CD4-positive, CD25-positive, alpha-beta regulatory T cell (primary cell): Measurements from ENCODE around the gene HFM1. TPM values are rescaled to one million over a fixed set of nuclear protein-coding genes. Genes with fewer than 3 reads are reported as not detected.
"Not testable (repeated sequence)": the region's sequence is repeated elsewhere in the genome, so short reads cannot be mapped to it uniquely, and the experiment has no call there.

Source experiments
- ATAC-seq, 2 donors: fragments of 150-1000 bp; cut with Tn5 transposase; one replicate each; pipeline ENCODE4 v1.10.0; 2021; ENCODE audit warnings: low read depth in 2 of 2, moderate number of reproducible peaks in 2 of 2, moderate library complexity in 1 of 2
- DNase-seq, 3 donors: peaks; one replicate each; pipeline versions ENCODE4 v3.0.0 to v3.0.0-alpha.2; 2012 to 2022; ENCODE audit warnings: mixed read lengths in 1 of 3
- H3K27ac ChIP-seq: one replicate; pipeline ENCODE4 v1.7.0; 2013; ENCODE audit warnings: mild to moderate bottlenecking, low read length; ENCODE audit not compliant: insufficient read depth, poor library complexity, severe bottlenecking
- H3K27me3 ChIP-seq: one replicate; pipeline ENCODE4 v1.7.0; 2013; ENCODE audit warnings: low read length; ENCODE audit not compliant: control insufficient read depth, insufficient read depth
- H3K36me3 ChIP-seq: one replicate; pipeline ENCODE4 v1.7.0; 2013; ENCODE audit warnings: mild to moderate bottlenecking, low read length, moderate library complexity; ENCODE audit not compliant: control insufficient read depth, insufficient read depth
- H3K4me1 ChIP-seq: 2 replicates; pipeline ENCODE4 v1.7.0; 2013; ENCODE audit warnings: mild to moderate bottlenecking, low read length; ENCODE audit not compliant: insufficient read depth, control insufficient read depth, poor library complexity, severe bottlenecking
- H3K4me3 ChIP-seq: one replicate; pipeline ENCODE4 v1.7.0; 2013; ENCODE audit warnings: low read depth, mild to moderate bottlenecking, low read length, moderate library complexity
- H3K9me3 ChIP-seq, 2 experiments: 1 replicate in 1 of 2; 2 replicates in 1 of 2; pipeline ENCODE4 v1.7.0; 2013; ENCODE audit warnings: low read length in 2 of 2, mild to moderate bottlenecking in 1 of 2, moderate library complexity in 1 of 2; ENCODE audit not compliant: control insufficient read depth in 2 of 2
- H3K27ac Mint-ChIP-seq, 3 donors: one replicate each; pipeline ENCODE4 v1.8.0; 2020 to 2022; ENCODE audit warnings: mild to moderate bottlenecking in 3 of 3, mixed read lengths in 3 of 3, moderate library complexity in 2 of 3
- H3K27me3 Mint-ChIP-seq: one replicate; pipeline ENCODE4 v1.8.0; 2022; ENCODE audit warnings: mild to moderate bottlenecking, mixed read lengths
- H3K36me3 Mint-ChIP-seq: one replicate; pipeline ENCODE4 v1.8.0; 2020; ENCODE audit warnings: mixed read lengths
- H3K4me1 Mint-ChIP-seq, 4 donors: one replicate each; pipeline ENCODE4 v1.8.0; 2020 to 2022; ENCODE audit warnings: mixed read lengths in 4 of 4, mild to moderate bottlenecking in 1 of 4
- H3K4me3 Mint-ChIP-seq, 4 donors: one replicate each; pipeline ENCODE4 v1.8.0; 2020 to 2022; ENCODE audit warnings: mild to moderate bottlenecking in 4 of 4, mixed read lengths in 4 of 4, moderate library complexity in 3 of 4
- H3K9me3 Mint-ChIP-seq, 7 donors: one replicate each; pipeline ENCODE4 v1.8.0; 2020 to 2022; ENCODE audit warnings: mixed read lengths in 7 of 7, mild to moderate bottlenecking in 3 of 7, moderate library complexity in 2 of 7
- polyA plus RNA-seq, 4 donors: library from polyadenylated mRNA; unstranded; fragments of 300-500 nt; fragmentation: Illumina TruSeq; gene quantifications; one replicate each; pipeline ENCODE4 v1.2.3, GENCODE V29; 2021
- total RNA-seq: library from RNA; stranded (reverse); gene quantifications from one replicate; pipeline ENCODE4 v1.2.3, GENCODE V29; 2022

Gene HFM1
- total and polyA plus RNA-seq, 5 donors from 2014 or later: not detected

DNA sequence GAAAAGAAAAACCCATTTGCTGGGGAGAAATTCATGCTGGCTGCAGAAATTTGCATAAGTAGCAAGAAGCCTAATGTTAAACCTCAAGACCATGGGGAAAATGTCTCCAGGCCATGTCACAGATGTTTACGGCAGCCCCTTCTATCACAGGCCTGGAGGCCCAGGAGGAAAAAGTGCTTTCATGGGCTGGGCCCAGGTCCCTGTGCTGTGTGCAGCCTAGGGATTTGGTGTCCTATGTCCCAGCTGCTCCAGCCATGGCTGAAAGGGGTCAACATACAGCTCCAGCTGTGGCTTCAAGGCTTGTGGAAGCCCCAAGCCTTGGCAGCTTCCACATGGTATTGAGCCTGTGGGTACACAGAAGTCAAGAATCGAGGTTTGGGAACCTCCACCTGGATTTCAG, 93.0 kb downstream of the HFM1 start:
- no peaks in the 10 kb centered on the region for H3K4me1 ChIP-seq
- H3K27me3 Mint-ChIP-seq: no peaks in the 10 kb centered on the region
- no peak for ATAC-seq
- H3K4me1 Mint-ChIP-seq: no peaks in the 10 kb centered on the region
- no peak for DNase-seq
- H3K27ac Mint-ChIP-seq: no peak overlapping the region
- H3K9me3 Mint-ChIP-seq: peaks cover 0 to 10% (median 6%) of the 10 kb centered on the region in 7 donors
- H3K9me3 ChIP-seq: peaks cover 4 to 5% of the 10 kb centered on the region in 2 experiments
- H3K36me3 ChIP-seq: no peaks in the 10 kb centered on the region
- no peaks in the 10 kb centered on the region for H3K27me3 ChIP-seq
- no peak overlapping the region for H3K4me3 ChIP-seq
- H3K27ac ChIP-seq: no peak overlapping the region
- no peak overlapping the region for H3K4me3 Mint-ChIP-seq
- no peaks in the 10 kb centered on the region for H3K36me3 Mint-ChIP-seq

DNA sequence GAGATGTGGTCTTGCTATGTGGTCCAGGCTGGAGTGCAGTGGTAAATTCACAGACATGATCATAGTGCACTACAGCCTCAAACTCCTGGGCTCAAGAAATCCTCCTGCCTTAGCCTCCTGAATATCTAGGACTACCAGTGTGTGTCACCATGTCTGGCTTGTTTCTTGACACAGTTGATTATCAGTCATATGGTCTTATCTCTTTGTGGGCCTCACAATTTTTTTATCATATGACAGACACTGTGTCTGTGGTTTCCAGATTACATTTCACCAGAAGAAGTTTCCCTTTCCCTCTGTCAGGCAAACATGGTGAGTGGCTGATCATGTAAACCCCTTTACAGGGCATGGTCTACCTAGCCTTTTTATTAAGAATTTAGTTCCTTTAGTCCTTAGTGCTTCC, 96.1 kb downstream of the HFM1 start:
- Histone ChIP-seq H3K36me3 (no peaks in the 10 kb centered on the region), H3K27me3 (no peaks in the 10 kb centered on the region), H3K9me3 (peaks cover 4 to 5% of the 10 kb centered on the region in 2 experiments), H3K4me1 (no peaks in the 10 kb centered on the region), H3K27ac (no peak overlapping the region), H3K4me3 (no peak overlapping the region)
- no peaks in the 10 kb centered on the region for H3K4me1 Mint-ChIP-seq
- no peaks in the 10 kb centered on the region for H3K36me3 Mint-ChIP-seq
- no peak for DNase-seq
- H3K4me3 Mint-ChIP-seq: no peak overlapping the region
- ATAC-seq: no peak
- H3K9me3 Mint-ChIP-seq: peaks cover 0 to 10% (median 6%) of the 10 kb centered on the region in 7 donors
- no peak overlapping the region for H3K27ac Mint-ChIP-seq
- H3K27me3 Mint-ChIP-seq: no peaks in the 10 kb centered on the region

GRCh38 chr1:91307784-91308409, 96.7 kb downstream of the HFM1 start:
- H3K27me3 ChIP-seq: no peaks in the 10 kb centered on the region
- DNase-seq (no peak), ATAC-seq (no peak)
- no peak overlapping the region for H3K4me3 ChIP-seq
- Mint-ChIP-seq H3K4me3 (no peak overlapping the region), H3K27ac (no peak overlapping the region), H3K4me1 (no peaks in the 10 kb centered on the region), H3K27me3 (no peaks in the 10 kb centered on the region), H3K9me3 (peaks cover 0 to 11% (median 6%) of the 10 kb centered on the region in 7 donors), H3K36me3 (no peaks in the 10 kb centered on the region)
- no peaks in the 10 kb centered on the region for H3K4me1 ChIP-seq
- H3K36me3 ChIP-seq: no peaks in the 10 kb centered on the region
- peaks cover 4 to 5% of the 10 kb centered on the region in 2 experiments for H3K9me3 ChIP-seq
- no peak overlapping the region for H3K27ac ChIP-seq

GRCh38 chr1:91303165-91303564, 101.5 kb downstream of the HFM1 start:
- no peak overlapping the region for H3K4me3 ChIP-seq
- H3K36me3 ChIP-seq: no peaks in the 10 kb centered on the region
- no peaks in the 10 kb centered on the region for H3K4me1 Mint-ChIP-seq
- peaks cover 0 to 11% (median 6%) of the 10 kb centered on the region in 7 donors for H3K9me3 Mint-ChIP-seq
- DNase-seq (no peak), ATAC-seq (no peak)
- H3K9me3 ChIP-seq: peaks cover 4 to 5% of the 10 kb centered on the region in 2 experiments
- H3K4me1 ChIP-seq: no peaks in the 10 kb centered on the region
- H3K4me3 Mint-ChIP-seq: no peak overlapping the region
- H3K27ac Mint-ChIP-seq: no peak overlapping the region
- H3K27me3 Mint-ChIP-seq: no peaks in the 10 kb centered on the region
- no peaks in the 10 kb centered on the region for H3K27me3 ChIP-seq
- H3K27ac ChIP-seq: no peak overlapping the region
- no peaks in the 10 kb centered on the region for H3K36me3 Mint-ChIP-seq

GRCh38 chr1:91288843-91289553, 115.6 kb downstream of the HFM1 start:
- H3K27me3 Mint-ChIP-seq, H3K27ac Mint-ChIP-seq, H3K4me1 ChIP-seq, H3K4me3 Mint-ChIP-seq, H3K9me3 ChIP-seq, H3K27me3 ChIP-seq, H3K4me3 ChIP-seq, ATAC-seq, H3K4me1 Mint-ChIP-seq, H3K36me3 ChIP-seq, H3K27ac ChIP-seq, H3K9me3 Mint-ChIP-seq, H3K36me3 Mint-ChIP-seq, DNase-seq: not testable (repeated sequence)

GRCh38 chr1:91286962-91287317, 117.7 kb downstream of the HFM1 start:
- H3K4me3 Mint-ChIP-seq, DNase-seq, H3K27me3 Mint-ChIP-seq, H3K27me3 ChIP-seq, H3K9me3 Mint-ChIP-seq, H3K4me3 ChIP-seq, H3K27ac Mint-ChIP-seq, H3K4me1 Mint-ChIP-seq, H3K4me1 ChIP-seq, H3K36me3 ChIP-seq, H3K27ac ChIP-seq, ATAC-seq, H3K36me3 Mint-ChIP-seq, H3K9me3 ChIP-seq: not testable (repeated sequence)

DNA sequence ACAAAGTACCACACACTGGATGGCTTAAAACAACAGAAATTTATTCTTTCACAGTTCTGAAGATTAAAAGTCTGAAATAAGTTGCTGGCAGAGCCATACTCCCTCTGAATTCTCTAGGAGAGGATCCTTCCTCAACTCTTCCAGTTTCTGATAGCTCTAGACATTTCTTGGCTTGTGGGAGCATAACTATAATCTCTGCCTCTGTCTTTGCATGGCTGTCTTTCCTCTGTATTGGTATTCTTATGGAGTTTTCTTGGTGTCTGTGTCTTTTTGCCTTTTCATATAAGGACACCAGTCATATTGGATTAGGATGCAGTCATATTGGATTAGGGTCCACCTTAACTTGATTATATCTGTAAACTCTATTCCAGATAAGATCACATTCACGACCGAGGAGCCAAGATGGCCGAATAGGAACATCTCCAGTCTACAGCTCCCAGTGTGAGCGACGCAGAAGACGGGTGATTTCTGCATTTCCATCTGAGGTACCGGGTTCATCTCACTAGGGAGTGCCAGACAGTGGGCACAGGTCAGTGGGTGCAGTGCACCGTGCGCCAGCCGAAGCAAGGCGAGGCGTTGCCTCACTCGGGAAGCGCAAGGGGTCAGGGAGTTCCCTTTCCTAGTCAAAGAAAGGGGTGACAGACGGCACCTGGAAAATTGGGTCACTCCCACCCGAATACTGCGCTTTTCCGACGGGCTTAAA, 118.2 kb downstream of the HFM1 start:
- not testable (repeated sequence) for DNase-seq, H3K9me3 ChIP-seq, H3K9me3 Mint-ChIP-seq, ATAC-seq, H3K27me3 ChIP-seq, H3K4me3 ChIP-seq, H3K4me1 Mint-ChIP-seq, H3K4me3 Mint-ChIP-seq, H3K27ac Mint-ChIP-seq, H3K36me3 ChIP-seq, H3K27me3 Mint-ChIP-seq, H3K27ac ChIP-seq, H3K36me3 Mint-ChIP-seq, H3K4me1 ChIP-seq

DNA sequence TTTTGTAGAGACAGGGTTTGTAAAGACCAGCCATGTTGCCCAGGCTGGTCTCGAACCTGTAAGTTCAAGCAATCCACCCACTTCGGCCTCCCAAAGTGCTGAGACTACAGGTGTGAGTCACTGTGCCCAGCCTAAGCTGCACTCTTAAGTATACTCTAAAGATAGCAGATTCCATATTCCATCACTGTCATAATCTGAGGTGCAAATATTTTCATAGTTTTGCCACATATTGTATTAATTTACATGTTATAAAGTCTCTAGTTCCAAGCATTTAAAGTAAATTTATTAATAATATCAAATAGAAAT, 121.3 kb downstream of the HFM1 start:
- DNase-seq (no peak), ATAC-seq (no peak)
- H3K36me3 ChIP-seq: no peaks in the 10 kb centered on the region
- H3K9me3 ChIP-seq: no peaks in the 10 kb centered on the region
- Mint-ChIP-seq H3K9me3 (peaks cover 0 to 2% (median 0%) of the 10 kb centered on the region in 7 donors), H3K4me1 (no peaks in the 10 kb centered on the region), H3K36me3 (no peaks in the 10 kb centered on the region), H3K27me3 (no peaks in the 10 kb centered on the region), H3K27ac (no peak overlapping the region), H3K4me3 (no peak overlapping the region)
- H3K4me1 ChIP-seq: no peaks in the 10 kb centered on the region
- no peak overlapping the region for H3K27ac ChIP-seq
- no peaks in the 10 kb centered on the region for H3K27me3 ChIP-seq
- H3K4me3 ChIP-seq: no peak overlapping the region
